Vagina (tissue), 2 donors: Measurements from ENCODE around the gene SCGB1D1. TPM values are rescaled to one million over a fixed set of nuclear protein-coding genes. Genes with fewer than 3 reads are reported as not detected.
A peak's percentile ranks its signal among the peaks of the same experiment; 100 is the strongest.

ENCODE experiments used
- DNase-seq, 2 donors: peaks; one replicate each; pipeline ENCODE4 v3.0.0-alpha.2; 2017; ENCODE audit errors: extremely low spot score in 2 of 2
- H3K27ac ChIP-seq: fragments of 200-600 bp; sonication (generic); one replicate; pipeline ENCODE4 v1.5.1; 2019
- H3K27me3 ChIP-seq: fragments of 200-600 bp; sonication (generic); one replicate; pipeline ENCODE4 v1.5.1; 2019
- H3K36me3 ChIP-seq, 2 donors: fragments of 200-600 bp; sonication (generic); one replicate each; pipeline ENCODE4 v1.5.1; 2017 to 2019
- H3K4me1 ChIP-seq: fragments of 200-600 bp; sonication (generic); one replicate; pipeline ENCODE4 v1.5.1; 2019
- H3K4me3 ChIP-seq, 2 donors: fragments of 200-600 bp; sonication (generic); 1 replicate in 1 of 2; 2 replicates in 1 of 2; pipeline ENCODE4 v1.5.1; 2016 to 2019
- H3K9me3 ChIP-seq: fragments of 200-600 bp; sonication (generic); one replicate; pipeline ENCODE4 v1.5.1; 2019
- CTCF ChIP-seq, 3 experiments: fragments of 450-650 bp in 2 of 3; fragments of 200-600 bp in 1 of 3; sonication (generic) in 1 of 3; IDR thresholded peaks; one replicate each; pipeline ENCODE4 v1.5.1; 2017 to 2019; ENCODE audit warnings: antibody characterized with exemption in 3 of 3, mild to moderate bottlenecking in 2 of 3, moderate library complexity in 2 of 3
- POLR2A ChIP-seq, 2 donors: fragments of 450-650 bp; IDR thresholded peaks; one replicate each; pipeline ENCODE4 v1.6.1; 2017; ENCODE audit warnings: antibody characterized with exemption in 2 of 2, mild to moderate bottlenecking in 2 of 2, moderate library complexity in 2 of 2
- POLR2AphosphoS5 ChIP-seq, 2 donors: sonication (generic); formaldehyde crosslinking; IDR thresholded peaks; one replicate each; pipeline ENCODE4 v1.9.0; 2017; ENCODE audit warnings: antibody characterized with exemption in 2 of 2, mild to moderate bottlenecking in 2 of 2, low read depth in 1 of 2; ENCODE audit not compliant: insufficient read depth in 1 of 2
- intact Hi-C: fragments of 100-400 bp; cut with DNase I; formaldehyde crosslinking; loops from one replicate; pipeline ENCODE4 v1.15.1; 2023
- total RNA-seq: library from RNA; depleted of rRNA; stranded (reverse); fragments of >200 nt; gene quantifications from one replicate; pipeline ENCODE4 v1.2.3, GENCODE V29; 2016

SCGB1D1 gene
- total RNA-seq, 1 donor from 2014 or later: not detected

- peaks cover 0 to 54% of the 10 kb centered on the region in 2 donors for H3K36me3 ChIP-seq
- DNase-seq: peak; percentile 74 to 82
- intact Hi-C loops: no loop called here
- H3K4me3 ChIP-seq: no peak overlapping the region
- no peak for TF ChIP-seq POLR2A (IDR thresholded peaks at IDR 0.05)
- TF ChIP-seq CTCF (IDR thresholded peaks at IDR 0.05): no peak
- no peak for TF ChIP-seq POLR2AphosphoS5 (IDR thresholded peaks at IDR 0.05; ENCODE audit: insufficient read depth in 1 of 2, low read depth in 1 of 2)
- H3K4me1 ChIP-seq: no peaks in the 10 kb centered on the region
- no peaks in the 10 kb centered on the region for H3K27me3 ChIP-seq
- H3K9me3 ChIP-seq: no peaks in the 10 kb centered on the region
- no peak overlapping the region for H3K27ac ChIP-seq
Measured at GRCh38 chr11:62150887-62151736, 38.9 kb upstream of the SCGB1D1 start.

- no peak overlapping the region for H3K27ac ChIP-seq
- no peak overlapping the region for H3K4me3 ChIP-seq
- DNase-seq: peak in 1 of 2 donors; percentile 44
- H3K9me3 ChIP-seq: no peaks in the 10 kb centered on the region
- H3K27me3 ChIP-seq: no peaks in the 10 kb centered on the region
- H3K36me3 ChIP-seq: peaks cover 0 to 48% of the 10 kb centered on the region in 2 donors
- TF ChIP-seq POLR2A (IDR thresholded peaks at IDR 0.05): no peak
- TF ChIP-seq CTCF (IDR thresholded peaks at IDR 0.05): no peak
- TF ChIP-seq POLR2AphosphoS5 (IDR thresholded peaks at IDR 0.05; ENCODE audit: insufficient read depth in 1 of 2, low read depth in 1 of 2): no peak
- intact Hi-C loops: no loop called here
- H3K4me1 ChIP-seq: no peaks in the 10 kb centered on the region
Measured at GRCh38 chr11:62151737-62152102, 38.3 kb upstream of the SCGB1D1 start.

- intact Hi-C loops: no loop called here
- DNase-seq: peak in 1 of 2 donors; percentile 64
- Histone ChIP-seq H3K27me3 (no peaks in the 10 kb centered on the region), H3K27ac (no peak overlapping the region), H3K9me3 (no peaks in the 10 kb centered on the region), H3K36me3 (peaks cover 0 to 42% of the 10 kb centered on the region in 2 donors), H3K4me3 (no peak overlapping the region), H3K4me1 (no peaks in the 10 kb centered on the region)
- TF ChIP-seq POLR2A (IDR thresholded peaks at IDR 0.05): no peak
- TF ChIP-seq POLR2AphosphoS5 (IDR thresholded peaks at IDR 0.05; ENCODE audit: insufficient read depth in 1 of 2, low read depth in 1 of 2): no peak
- no peak for TF ChIP-seq CTCF (IDR thresholded peaks at IDR 0.05)
Measured at GRCh38 chr11:62152245-62153086, 37.5 kb upstream of the SCGB1D1 start.

- DNase-seq: no peak
- peaks cover 0 to 38% of the 10 kb centered on the region in 2 donors for H3K36me3 ChIP-seq
- no peak overlapping the region for H3K27ac ChIP-seq
- H3K4me1 ChIP-seq: no peaks in the 10 kb centered on the region
- no peaks in the 10 kb centered on the region for H3K27me3 ChIP-seq
- no peak overlapping the region for H3K4me3 ChIP-seq
- intact Hi-C loops: no loop called here
- TF ChIP-seq CTCF (IDR thresholded peaks at IDR 0.05) (no peak), POLR2A (IDR thresholded peaks at IDR 0.05) (no peak), POLR2AphosphoS5 (IDR thresholded peaks at IDR 0.05; ENCODE audit: insufficient read depth in 1 of 2, low read depth in 1 of 2) (no peak)
- no peaks in the 10 kb centered on the region for H3K9me3 ChIP-seq
Measured at GRCh38 chr11:62153087-62153395, 37.0 kb upstream of the SCGB1D1 start.
